NK-92 treated with Interleukin-12 subunit alpha and Interleukin-12 subunit beta, amount 100 ng/mL, for 24 hours (cell line): ENCODE data around the gene TMC1.
"Not testable (repeated sequence)": the region's sequence is repeated elsewhere in the genome, so short reads cannot be mapped to it uniquely, and the experiment has no call there.

ENCODE experiments used
- DNase-seq: peaks from one replicate; lab custom pipeline; 2025; lab: John Stamatoyannopoulos, UW

The TMC1 gene

DNA sequence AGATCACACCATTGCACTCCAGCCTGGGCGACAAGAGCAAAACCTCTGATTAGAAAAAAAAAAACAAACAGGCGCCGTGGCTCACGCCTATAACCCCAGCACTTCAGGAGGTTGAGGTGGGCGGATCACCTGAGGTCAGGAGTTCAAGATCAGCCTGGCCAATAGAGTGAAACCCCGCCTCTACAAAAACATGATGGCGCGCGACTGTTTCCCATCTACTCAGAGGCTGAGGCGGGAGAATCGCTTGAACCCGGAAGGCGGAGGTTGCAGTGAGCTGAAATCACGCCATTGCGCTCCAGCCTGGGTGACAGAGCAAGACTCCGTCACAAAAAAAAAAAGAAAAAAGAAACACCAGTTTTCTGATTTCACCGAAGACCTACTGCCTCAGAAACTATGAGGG is at the start of gene TMC1:
TMC1 (plus strand) TSS at position 193 of the 400 bp plus-strand sequence. CDS start 127,041 bp downstream, outside the sequence.
- not testable (repeated sequence) for DNase-seq

DNA sequence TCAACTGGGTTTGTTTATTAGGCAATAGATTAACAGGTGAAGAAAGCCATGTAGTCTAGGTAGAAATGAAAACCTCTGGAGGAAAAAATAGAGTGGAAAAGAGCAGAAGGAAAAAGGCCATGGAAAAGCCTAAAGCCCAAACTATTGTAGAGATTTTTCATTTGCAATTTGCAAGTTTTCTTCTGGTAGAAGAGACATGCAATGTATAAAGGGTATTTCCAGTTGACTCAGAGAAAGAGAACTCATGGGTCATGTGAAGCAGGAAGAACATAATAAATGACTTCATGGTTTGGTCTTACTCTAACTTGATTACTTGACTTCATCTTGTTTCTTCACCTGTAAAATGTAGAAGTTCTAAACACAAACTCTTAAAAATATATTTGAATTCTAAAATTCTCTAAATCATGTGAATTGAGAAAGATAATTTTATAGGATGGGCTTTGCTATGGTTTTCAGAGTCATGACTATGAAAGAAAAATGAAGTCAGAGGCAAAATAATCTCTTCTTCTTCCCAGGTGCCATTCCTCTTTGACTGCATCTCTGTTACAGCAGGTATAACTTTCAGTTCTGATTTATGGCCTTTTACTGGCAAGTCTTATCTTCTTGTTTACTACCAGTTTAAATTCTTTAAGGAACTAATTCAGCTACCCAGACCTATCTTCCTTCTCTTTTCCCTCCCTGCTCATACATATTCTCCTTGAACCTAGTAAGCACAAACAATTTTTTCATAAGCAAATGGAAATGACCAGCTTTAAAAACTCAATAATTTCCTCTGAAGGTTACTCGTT is 47.7 kb upstream of the TMC1 start:
- DNase-seq = no peak

GRCh38 chr9:72474676-72475075 is 46.7 kb upstream of the TMC1 start:
- no peak for DNase-seq

DNA sequence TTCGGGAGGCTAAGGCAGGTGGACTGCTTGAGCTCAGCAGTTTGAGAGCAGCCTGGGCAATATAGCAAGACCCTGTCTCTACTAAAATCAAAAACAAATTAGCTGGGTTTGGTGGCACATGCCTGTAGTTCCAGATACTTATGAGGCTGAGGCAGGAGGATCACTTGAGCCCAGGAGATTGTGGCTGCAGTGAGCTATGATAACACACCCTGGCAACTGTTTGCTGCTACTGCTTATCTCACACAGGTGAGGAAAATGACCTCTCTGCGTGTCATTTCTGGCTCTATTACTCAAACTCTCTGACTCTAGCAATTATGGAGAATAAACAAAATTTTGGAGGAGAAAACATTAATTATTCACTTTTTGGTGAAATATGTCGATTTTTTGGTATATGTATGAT is 45.3 kb upstream of the TMC1 start:
- no peak for DNase-seq

GRCh38 chr9:72476617-72477437 is 44.6 kb upstream of the TMC1 start:
- DNase-seq = peak; percentile 57

DNA sequence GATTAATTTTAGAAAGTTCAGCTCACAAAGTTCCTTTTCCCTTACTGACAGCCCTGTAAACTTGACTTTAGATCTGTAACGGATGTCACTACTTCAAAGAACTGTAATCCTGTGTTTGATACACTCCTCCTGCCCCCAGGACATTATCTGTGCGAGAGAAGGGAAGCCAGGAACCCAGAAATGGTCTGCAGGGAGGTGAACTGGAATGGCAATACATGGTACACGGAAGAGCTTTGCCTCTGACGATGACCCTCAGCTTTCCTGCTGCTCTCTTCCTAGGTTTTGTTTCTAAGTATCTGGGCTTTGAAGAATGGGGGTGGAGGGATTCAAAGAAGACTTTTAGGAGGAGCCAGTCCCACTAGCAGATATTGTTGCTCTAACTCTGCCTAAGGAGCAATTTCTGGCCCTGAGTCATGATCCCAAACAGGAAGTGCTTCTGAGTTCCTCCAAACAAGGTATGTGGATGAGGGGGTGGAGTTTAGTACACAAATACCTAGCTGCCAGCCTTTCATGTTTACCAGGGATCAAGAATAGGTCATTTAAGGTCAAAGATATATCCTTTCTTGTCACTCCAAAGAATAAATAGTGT is 43.4 kb upstream of the TMC1 start:
- DNase-seq = no peak

DNA sequence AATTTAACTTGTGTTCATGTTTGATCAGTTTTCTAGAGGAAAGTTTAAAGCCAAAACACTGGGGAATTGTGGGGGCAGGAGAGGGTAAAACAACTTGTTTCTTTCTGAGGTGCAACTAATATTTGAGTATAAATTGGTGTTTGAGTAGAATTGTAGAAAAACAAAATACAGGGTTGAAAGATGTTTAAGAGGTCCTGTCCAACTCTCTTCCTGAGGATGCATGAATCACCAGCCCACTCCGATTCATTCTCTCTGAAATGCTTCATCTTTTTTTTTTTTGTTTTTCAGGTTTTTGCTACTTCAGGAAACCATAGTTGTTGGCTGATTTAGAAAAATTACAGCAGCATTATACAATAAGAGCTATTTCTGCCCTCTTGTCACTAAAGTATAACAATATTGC is 42.4 kb upstream of the TMC1 start:
- no peak for DNase-seq

GRCh38 chr9:72480261-72480660 is 41.1 kb upstream of the TMC1 start:
- DNase-seq = not testable (repeated sequence)

GRCh38 chr9:72480921-72481320 is 40.5 kb upstream of the TMC1 start:
- no peak for DNase-seq

- no peak for DNase-seq
Observed at GRCh38 chr9:72485821-72486593, 35.4 kb upstream of the TMC1 start.

DNA sequence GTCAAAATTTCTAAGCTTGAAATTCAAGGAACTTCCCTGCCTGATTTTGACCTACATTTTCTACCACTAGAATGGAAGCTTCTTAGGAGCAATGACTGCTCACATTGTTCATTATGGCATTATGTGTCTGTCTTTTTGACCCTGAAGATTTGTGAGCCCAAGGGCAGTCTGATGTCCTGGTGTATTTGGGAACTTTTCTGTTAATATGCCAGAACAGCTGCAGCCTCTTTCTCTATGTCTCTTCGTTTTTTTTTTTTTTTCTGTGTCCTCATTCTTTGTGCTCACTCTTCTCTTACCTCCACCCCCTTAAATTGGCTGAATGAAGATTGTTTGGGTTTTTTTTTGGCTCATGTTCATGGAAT is 34.8 kb upstream of the TMC1 start:
- no peak for DNase-seq

DNA sequence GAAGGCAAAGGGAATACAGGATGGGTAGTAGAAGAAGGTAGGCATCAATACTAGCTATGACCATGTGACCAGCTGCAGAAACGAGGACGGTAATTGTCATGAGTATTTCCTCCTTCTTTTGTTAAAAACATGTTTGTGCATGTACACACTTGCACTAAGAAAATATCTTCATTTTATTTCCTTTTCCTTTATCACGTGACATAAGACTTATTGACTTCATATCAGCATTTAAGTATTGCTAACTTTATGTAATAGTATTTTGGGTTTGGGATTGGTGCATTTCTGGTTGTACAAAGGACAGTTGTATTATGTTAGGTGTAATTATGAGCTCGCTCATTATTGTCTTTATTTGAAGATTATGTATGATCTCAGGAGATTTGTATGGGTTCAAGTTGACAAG is 33.7 kb upstream of the TMC1 start:
- not testable (repeated sequence) for DNase-seq

GRCh38 chr9:72489986-72490385 is 31.4 kb upstream of the TMC1 start:
- DNase-seq = no peak

GRCh38 chr9:72491242-72491641 is 30.2 kb upstream of the TMC1 start:
- DNase-seq = no peak

DNA sequence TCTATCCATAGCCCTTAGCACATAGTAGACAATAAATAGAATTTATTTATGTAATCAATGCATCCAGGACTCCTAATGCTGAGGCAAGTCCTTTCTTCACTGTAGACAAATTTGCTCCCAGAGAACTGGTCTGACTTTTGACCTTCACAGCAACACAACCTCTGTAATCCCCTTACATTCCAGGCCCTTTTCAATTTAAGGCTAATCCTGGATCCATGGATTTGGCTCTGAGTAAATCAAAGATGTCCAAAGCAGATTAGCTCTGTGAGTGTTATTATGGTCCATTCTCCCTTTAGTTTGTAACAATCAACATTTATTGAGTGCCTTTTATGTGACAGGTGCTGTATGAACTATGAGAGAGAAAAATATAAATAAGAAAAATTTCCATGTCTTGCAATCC is 27.4 kb upstream of the TMC1 start:
- DNase-seq = no peak

DNA sequence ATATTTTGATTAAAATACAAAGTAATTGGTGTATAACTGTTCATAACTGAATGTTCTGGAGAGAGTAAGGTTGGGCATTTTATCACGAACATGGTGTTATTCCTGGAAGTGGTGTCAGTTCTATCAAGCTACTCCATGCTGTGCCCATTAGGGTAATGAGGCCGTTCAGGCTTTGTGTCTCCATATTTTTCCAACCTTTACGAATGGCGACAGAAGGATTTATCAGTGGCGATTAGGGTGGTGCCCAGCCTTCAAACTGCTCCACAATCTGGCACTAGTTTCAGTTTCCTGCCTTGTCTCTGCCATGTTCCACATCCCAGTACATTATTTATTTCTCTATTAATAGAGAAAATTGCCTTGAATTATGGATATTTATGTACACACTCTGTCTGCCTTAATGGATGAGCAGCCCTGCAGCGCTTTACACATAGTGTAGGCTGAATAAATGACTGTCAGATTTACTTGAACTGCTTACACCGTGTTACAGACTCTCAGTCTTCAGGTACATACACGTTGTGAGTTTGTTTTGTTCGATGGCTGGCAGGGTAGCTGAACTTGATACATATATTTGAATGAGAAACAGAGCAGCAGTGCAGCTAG is 23.9 kb upstream of the TMC1 start:
- no peak for DNase-seq

DNA sequence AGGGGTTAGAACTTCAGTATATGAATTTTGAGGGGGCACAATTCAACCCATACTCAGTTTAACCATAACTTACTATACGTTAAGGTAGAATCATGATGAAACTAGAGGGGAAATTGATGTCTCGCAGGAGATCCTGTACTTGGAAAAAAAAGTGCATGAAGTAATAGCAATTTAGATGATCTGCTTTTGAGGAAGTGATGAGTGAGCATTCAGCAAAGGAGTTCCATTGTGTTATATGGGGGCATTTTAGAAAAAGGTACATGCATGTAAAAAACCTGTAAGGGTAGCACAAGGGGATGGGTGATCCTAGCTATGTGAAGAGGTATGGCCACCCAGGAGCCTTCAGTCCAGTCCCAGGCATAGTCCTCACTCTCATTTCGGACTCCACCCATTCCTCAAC is 14.8 kb upstream of the TMC1 start:
- no peak for DNase-seq

GRCh38 chr9:72509053-72509452 is 12.4 kb upstream of the TMC1 start:
- DNase-seq = no peak

DNA sequence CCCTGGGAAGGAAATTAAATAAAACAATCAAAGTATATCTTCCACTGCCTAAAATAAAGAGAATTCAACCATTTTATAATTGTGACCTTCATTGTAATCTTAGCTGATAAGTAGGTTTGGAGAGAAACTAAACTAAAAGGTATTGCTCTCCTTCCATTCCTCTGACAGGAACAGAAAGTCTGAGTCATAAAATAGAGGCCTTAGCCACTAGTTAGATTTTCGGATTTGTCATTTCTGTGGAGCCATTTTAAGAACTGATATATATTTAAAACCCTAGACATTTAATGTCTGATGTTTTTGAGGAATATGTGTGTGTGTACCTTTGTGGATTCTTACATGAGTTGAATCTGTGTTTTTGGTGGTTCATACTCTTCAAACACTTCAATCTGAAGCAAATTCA is 11.8 kb upstream of the TMC1 start:
- DNase-seq = no peak

- DNase-seq = not testable (repeated sequence)
Observed at GRCh38 chr9:72521011-72521410, 397 bp upstream of the TMC1 start.

GRCh38 chr9:72524820-72525540 is 3.6 kb downstream of the TMC1 start:
- DNase-seq = no peak
